Stimulated activated CD8-positive, alpha-beta memory T cell treated with anti-CD3 and anti-CD28 coated beads, Interleukin-12 subunit alpha, Interleukin-12 subunit beta, amount 100 ng/mL, for 24 hours (primary cell): Measurements from ENCODE around the gene KCNMA1.

ENCODE experiments used
- DNase-seq: peaks from one replicate; pipeline ENCODE4 v3.0.0-alpha.2; 2020; ENCODE audit errors: extremely low read depth

KCNMA1 gene

GRCh38 chr10:77084431-77085144 is 553.0 kb downstream of the KCNMA1 start:
- no peak for DNase-seq

- no peak for DNase-seq
Measured at GRCh38 chr10:77082601-77083252, 554.9 kb downstream of the KCNMA1 start.

GRCh38 chr10:77081481-77081891 is 556.1 kb downstream of the KCNMA1 start:
- no peak for DNase-seq

GRCh38 chr10:77080361-77081027 is 557.1 kb downstream of the KCNMA1 start:
- no peak for DNase-seq

- no peak for DNase-seq
Measured at GRCh38 chr10:77079592-77080300, 557.9 kb downstream of the KCNMA1 start.

GRCh38 chr10:77077316-77077945 is 560.2 kb downstream of the KCNMA1 start:
- DNase-seq: no peak

- DNase-seq: no peak
Measured at GRCh38 chr10:77075926-77076325, 561.7 kb downstream of the KCNMA1 start.

GRCh38 chr10:77074104-77074624 is 563.4 kb downstream of the KCNMA1 start:
- no peak for DNase-seq

GRCh38 chr10:77073663-77073960 is 564.0 kb downstream of the KCNMA1 start:
- DNase-seq: no peak

- no peak for DNase-seq
Measured at GRCh38 chr10:77072836-77073662, 564.6 kb downstream of the KCNMA1 start.

- DNase-seq: no peak
Measured at GRCh38 chr10:77072361-77072835, 565.2 kb downstream of the KCNMA1 start.

GRCh38 chr10:77071956-77072355 is 565.7 kb downstream of the KCNMA1 start:
- no peak for DNase-seq

GRCh38 chr10:77071001-77071511 is 566.6 kb downstream of the KCNMA1 start:
- no peak for DNase-seq

- no peak for DNase-seq
Measured at GRCh38 chr10:77070346-77070745, 567.3 kb downstream of the KCNMA1 start.

GRCh38 chr10:77068969-77069368 is 568.6 kb downstream of the KCNMA1 start:
- no peak for DNase-seq

GRCh38 chr10:77068272-77068671 is 569.3 kb downstream of the KCNMA1 start:
- no peak for DNase-seq

GRCh38 chr10:77062381-77062780 is 575.2 kb downstream of the KCNMA1 start:
- no peak for DNase-seq

GRCh38 chr10:77060913-77061312 is 576.7 kb downstream of the KCNMA1 start:
- no peak for DNase-seq

GRCh38 chr10:77056650-77057049 is 581.0 kb downstream of the KCNMA1 start:
- no peak for DNase-seq

GRCh38 chr10:77052593-77052992 is 585.0 kb downstream of the KCNMA1 start:
- DNase-seq: no peak

- DNase-seq: no peak
Measured at GRCh38 chr10:77051837-77052236, 585.8 kb downstream of the KCNMA1 start.
